Astrocyte of the spinal cord (primary cell): Measurements from ENCODE around the gene OR6M1.

Experiments used
- DNase-seq: peaks from one replicate; pipeline ENCODE4 v3.0.0; 2011; ENCODE audit warnings: low read depth, low spot score
- H3K4me3 ChIP-seq: 2 replicates; pipeline ENCODE4 v1.5.1; 2011; ENCODE audit warnings: low read depth, mild to moderate bottlenecking, low read length, moderate library complexity
- CTCF ChIP-seq: IDR thresholded peaks from 2 replicates; pipeline ENCODE4 v1.5.1; 2012; ENCODE audit warnings: low read depth, mild to moderate bottlenecking, low read length, inconsistent platforms
- in situ Hi-C: cut with HindIII; loops from 2 replicates; pipeline ENCODE4 v1.10.0; 2017; ENCODE audit warnings: low sequenced_read_pairs

The OR6M1 gene

DNA sequence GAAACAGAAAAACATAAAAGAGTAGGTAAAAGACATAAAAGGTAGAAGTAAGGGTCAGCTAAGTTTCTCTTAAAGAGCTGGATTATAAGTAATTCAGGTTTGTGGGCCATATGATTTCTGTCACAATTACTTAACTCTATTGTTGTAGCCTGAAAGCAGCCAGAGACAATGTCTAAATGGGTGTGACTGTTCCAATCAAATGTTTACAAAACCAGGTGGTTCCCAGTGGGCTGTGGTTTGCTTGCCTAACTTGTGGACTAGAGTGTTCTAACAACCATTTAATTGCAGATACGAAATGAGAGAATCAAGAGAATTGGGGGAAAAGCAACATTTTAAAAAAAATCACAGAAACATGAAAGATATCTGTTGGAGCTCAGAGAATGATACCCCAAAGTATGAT, 22.6 kb downstream of the OR6M1 start:
- DNase-seq = no peak
- no peak for TF ChIP-seq CTCF
- H3K4me3 ChIP-seq = no peak overlapping the region
- in situ Hi-C loops = no loop called here

DNA sequence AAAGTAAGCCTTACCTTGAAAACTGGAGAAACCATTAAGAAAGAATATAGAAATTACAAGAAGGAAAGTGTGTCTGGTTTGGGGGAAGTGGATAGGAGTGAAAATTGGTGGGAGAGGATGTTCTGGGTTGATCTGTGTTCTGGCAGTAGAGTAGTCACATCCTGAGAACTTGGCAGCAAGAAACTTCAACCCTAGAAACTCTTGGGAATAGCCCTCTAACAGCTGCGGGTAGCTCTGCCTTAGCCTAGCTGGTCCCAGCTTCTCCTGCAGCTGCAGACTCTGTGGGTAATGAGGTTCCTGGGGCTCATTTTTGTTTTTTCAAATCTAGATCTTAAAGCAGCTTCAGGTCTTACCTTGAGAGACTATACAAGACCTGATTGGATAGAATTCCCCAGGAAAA, 27.6 kb downstream of the OR6M1 start:
- TF ChIP-seq CTCF = no peak
- no peak for DNase-seq
- in situ Hi-C loops = no loop called here
- no peak overlapping the region for H3K4me3 ChIP-seq

GRCh38 chr11:123775715-123776549, 30.2 kb downstream of the OR6M1 start:
- in situ Hi-C loops = no loop called here
- H3K4me3 ChIP-seq = no peak overlapping the region
- no peak for TF ChIP-seq CTCF
- DNase-seq = no peak

DNA sequence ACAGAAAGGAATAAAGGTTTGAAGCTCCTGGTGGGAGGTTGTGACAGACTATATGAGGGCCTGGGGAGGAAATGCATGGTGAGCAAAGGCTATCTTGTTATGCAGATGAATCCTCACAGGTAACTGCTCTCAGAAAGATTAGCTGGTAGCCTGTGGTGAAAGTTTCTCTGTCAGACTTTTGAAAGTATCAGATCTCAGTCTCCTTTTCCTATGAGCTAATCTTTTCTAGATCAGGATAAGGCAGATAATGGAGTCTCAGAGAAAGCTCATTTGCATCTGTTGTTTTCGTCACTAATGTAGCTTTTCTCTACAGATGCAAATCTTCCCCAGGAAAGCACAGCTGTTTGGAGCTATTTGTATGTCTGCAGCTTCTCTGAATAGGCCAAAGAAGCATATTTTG, 30.9 kb downstream of the OR6M1 start:
- H3K4me3 ChIP-seq = no peak overlapping the region
- in situ Hi-C loops = no loop called here
- DNase-seq = no peak
- no peak for TF ChIP-seq CTCF

DNA sequence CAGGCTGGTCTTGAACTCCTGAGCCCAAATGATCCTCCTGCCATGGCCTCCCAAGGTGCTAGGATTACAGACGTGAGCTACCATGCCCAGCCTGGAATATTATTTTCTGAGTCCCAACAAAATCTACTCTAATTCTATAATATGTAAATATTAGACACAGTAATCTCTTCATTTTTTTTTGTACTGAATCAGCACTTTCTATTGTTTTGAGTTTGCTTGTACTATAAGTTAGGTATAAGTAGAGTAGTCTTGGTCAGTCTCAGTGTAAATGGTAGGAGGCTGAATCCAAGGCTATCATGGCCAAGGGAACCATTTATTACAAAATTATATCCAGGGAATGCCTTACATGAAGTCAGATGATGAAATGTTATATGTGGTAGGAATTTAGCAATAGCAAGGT, 32.2 kb downstream of the OR6M1 start:
- TF ChIP-seq CTCF = no peak
- H3K4me3 ChIP-seq = no peak overlapping the region
- no peak for DNase-seq
- in situ Hi-C loops = no loop called here

DNA sequence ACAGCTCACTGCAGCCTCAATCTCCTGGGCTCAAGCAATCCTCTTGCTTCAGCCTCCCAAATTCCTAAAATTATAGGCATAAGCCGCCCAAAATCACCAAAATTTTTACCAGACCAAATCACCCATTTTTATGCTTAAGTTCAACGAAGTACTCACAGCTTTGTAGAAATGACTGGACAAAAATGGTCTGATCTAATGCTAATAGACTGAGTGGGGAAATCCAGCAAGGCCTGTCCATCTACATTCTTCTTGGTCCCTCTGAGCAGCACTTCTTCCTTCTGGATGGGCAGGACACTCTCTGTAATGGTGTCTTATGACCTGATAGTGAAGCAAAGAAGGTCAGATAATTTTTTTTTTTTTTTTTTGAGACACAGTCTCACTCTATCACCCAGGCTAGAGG, 33.1 kb downstream of the OR6M1 start:
- DNase-seq = no peak
- H3K4me3 ChIP-seq = no peak overlapping the region
- TF ChIP-seq CTCF = no peak
- in situ Hi-C loops = no loop called here
